ENCODE data around the gene SPAG5.

GRCh38 chr17:28540231-28540630 is 58.6 kb downstream of the SPAG5 start:
- TF ChIP-seq POLR2AphosphoS5 (IDR thresholded peaks at IDR 0.05): no peak
- TF ChIP-seq, protein P1, sequence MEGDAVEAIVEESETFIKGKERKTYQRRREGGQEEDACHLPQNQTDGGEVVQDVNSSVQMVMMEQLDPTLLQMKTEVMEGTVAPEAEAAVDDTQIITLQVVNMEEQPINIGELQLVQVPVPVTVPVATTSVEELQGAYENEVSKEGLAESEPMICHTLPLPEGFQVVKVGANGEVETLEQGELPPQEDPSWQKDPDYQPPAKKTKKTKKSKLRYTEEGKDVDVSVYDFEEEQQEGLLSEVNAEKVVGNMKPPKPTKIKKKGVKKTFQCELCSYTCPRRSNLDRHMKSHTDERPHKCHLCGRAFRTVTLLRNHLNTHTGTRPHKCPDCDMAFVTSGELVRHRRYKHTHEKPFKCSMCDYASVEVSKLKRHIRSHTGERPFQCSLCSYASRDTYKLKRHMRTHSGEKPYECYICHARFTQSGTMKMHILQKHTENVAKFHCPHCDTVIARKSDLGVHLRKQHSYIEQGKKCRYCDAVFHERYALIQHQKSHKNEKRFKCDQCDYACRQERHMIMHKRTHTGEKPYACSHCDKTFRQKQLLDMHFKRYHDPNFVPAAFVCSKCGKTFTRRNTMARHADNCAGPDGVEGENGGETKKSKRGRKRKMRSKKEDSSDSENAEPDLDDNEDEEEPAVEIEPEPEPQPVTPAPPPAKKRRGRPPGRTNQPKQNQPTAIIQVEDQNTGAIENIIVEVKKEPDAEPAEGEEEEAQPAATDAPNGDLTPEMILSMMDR (IDR thresholded peaks at IDR 0.05): no peak
- no peak for TF ChIP-seq POLR2A (IDR thresholded peaks at IDR 0.05; ENCODE audit: low read depth)

All from esophagus muscularis mucosa (tissue), 3 donors.